NCI-H2029 (cell line): Measurements from ENCODE around the gene SNX25.
"Not testable (repeated sequence)": the region's sequence is repeated elsewhere in the genome, so short reads cannot be mapped to it uniquely, and the experiment has no call there.

Experiments used
- DNase-seq: peaks from one replicate; lab custom pipeline; 2025; lab: John Stamatoyannopoulos, UW

SNX25 gene

DNA sequence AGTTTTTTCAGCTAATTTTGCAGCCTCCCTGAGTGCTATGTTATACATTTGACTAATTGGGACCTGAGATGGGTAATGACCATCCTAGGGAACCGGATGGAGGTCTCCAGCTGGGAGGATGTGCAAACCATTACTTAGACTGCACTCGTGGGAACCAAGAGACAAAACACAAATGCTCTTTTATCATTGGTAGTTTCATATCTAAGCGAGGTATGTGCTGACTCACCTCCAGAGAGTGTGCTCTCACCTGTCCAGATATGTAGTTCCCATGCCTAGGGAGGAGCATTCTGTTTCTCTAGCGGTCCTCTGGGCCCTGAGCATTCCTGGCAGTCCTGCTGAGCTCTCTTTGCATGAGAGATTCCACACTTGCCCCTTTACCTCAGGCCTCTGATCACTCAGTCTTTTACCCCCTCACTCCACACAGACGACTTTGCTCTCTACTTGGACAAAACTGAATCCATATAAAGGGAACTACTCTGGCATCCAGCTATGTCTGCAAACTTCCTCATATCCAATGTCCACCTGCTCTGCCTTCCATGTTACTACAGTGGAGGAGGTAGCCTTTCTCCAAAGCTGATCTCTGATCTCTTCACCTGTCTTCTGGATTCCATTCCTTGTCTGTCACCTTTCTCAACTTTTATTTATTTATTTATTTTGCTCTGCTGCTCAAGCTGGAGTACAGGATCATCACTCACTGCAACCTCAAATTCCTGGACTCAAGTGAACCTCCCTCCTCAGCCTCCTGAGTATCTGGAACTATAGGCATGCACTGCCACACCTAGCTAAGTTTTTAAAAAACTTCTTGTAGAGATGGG is 97.9 kb downstream of the SNX25 start:
- no peak for DNase-seq

DNA sequence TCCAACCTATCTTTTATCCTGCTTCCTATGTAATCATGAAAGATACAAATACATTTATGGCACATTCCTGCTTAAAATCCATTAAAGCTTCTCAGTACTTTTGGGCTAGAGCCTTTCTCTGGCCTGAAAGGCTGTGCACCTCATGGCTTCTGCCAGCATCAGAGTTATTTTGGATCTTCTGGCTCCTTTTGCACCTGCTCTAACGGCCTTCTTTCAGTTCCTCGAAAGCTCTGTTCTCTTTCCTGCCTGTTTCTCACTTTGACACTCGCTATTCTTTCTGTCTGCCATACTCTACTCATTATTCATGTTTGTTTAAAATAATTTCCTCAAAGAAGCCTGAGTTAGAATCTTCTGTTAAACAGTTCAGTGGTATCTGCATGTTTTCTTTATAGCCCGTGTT is 100.4 kb downstream of the SNX25 start:
- DNase-seq, result no peak

DNA sequence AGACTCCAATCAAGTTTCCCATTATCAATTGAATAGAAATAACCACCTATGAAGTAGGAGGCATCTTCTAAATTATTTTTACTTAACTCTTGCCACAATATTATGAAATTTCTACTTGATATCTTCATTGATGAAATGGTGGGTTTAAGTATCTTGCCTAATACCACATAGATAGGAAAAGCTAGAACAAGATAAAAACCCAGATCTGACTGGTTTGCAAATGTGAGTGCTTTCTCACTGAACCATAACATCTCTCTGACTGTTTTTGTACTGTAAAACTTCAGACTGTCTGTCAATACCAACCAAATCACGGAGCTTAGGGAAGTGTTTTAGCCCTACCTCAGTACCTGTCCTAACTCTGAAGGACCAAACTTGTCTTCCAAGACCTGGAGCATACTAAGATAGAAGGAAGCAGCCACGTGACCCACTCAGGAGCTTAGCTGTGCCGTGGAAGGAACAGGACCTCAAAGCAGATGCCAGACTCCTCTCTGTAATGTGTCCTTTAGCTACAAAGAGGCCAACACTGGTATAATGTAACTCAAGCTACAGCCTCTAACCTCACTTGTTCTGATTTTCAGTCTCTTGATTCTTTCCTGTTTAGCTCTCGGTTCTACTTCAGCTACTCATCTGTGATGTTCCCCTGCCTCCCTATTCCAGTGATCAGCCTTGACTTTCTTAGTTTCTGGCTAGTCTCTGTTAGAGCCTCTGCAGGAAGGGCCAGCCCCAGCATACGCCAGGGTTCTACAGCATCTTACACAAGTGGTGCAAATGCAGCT is 101.9 kb downstream of the SNX25 start:
- no peak for DNase-seq

DNA sequence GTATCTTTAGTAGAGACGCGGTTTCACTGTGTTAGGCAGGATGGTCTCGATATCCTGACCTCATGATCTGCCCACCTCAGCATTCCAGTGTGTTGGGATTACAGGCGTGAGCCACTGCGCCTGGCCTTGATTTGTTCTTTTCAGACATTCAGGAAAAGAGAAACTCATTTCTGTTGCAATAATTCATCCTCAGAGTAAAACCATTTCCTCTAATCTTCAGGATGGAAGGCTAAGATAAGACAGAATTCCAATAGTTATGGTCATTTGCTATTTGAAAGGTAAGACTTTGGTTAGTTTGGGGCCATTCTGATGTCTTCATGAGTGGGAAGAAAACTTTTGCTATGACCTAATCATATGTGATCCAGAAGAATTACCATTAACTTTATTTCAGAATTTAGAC is 103.3 kb downstream of the SNX25 start:
- no peak for DNase-seq

DNA sequence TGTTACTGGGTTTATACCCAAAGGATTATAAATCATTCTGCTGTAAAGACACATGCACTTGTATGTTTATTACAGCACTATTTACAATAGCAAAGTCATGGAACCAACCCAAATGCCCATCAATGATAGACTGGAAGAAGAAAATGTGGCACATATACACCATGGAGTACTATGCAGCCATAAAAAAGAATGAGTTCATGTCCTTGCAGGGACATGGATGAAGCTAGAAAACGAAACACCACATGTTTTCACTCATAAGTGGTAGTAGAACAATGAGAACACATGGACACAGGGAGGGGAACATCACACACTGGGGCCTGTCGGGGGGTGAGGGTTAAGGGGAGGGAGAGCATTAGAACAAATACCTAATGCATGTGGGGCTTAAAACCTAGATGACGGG is 108.1 kb downstream of the SNX25 start:
- not testable (repeated sequence) for DNase-seq

DNA sequence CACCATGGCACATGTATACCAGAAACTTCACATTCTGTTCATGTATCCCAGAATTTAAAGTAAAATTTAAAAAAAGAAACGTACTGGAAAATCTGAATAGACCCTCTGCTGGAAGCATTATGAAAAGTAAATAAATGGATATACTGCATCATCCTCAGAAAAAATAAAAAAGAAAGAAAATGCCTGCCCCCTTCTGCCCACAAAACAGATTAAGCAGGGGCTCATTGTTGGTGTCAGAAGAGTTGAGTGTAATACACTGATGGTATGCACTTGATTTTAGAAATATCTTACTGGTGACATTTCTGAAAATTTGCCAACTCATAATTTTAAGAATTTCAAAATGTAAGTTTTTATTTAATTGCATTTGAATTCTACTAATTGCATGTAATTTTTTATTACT is 108.5 kb downstream of the SNX25 start:
- no peak for DNase-seq

DNA sequence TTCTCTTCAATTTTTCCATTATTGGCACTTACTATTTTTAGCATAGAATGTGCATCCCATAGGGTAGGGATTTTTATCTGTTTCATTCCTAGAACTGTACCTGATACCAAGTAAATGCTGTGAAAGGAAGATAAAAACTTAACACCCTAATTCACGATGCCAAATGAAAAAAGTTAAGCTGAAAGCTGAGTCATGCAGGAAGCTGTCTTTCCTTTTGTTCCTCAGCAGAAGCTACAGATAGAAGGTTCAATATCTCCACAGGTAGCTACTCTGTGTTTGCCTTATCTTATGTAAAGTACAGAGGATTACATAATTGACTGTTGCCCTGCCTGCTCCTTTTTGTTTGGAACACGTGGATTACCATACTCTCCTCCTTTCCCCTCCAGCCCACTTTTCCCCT is 109.3 kb downstream of the SNX25 start:
- no peak for DNase-seq

DNA sequence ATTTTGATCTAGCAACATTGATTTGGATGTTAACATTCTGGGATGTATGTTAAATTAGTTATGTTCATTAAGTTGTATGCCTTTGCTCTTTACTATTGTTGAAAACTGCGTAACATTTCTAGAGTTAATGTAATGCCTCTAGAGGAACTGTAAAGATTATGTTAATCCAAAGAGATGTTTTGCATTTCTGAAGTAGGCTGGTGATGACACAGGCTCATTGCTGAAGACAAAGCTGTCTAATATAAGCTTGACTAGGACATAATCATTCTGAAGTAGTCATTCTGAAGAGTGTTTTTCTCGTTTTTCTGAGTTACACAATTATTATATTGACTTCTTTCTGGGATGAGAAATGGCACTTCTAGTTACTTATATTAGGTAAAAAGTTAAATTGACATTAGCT is 113.4 kb downstream of the SNX25 start:
- DNase-seq, result no peak

DNA sequence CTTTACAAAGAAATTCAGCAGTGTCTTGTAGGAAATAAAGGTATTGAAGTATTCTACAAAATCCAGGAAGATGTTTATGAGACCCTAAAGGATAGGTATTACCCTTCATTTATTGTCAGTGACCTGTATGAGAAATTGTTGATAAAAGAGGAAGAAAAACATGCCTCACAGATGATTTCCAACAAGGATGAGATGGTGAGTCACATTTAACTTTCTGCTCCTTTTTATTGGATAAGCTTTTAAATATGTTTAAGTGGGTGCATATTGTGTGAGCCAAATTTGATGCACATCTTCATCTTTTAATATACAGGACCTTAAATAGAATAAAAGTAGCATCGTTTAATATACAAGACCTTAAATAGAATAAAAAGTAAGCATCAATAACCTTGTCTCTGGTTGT is 114.2 kb downstream of the SNX25 start:
- DNase-seq, result no peak

DNA sequence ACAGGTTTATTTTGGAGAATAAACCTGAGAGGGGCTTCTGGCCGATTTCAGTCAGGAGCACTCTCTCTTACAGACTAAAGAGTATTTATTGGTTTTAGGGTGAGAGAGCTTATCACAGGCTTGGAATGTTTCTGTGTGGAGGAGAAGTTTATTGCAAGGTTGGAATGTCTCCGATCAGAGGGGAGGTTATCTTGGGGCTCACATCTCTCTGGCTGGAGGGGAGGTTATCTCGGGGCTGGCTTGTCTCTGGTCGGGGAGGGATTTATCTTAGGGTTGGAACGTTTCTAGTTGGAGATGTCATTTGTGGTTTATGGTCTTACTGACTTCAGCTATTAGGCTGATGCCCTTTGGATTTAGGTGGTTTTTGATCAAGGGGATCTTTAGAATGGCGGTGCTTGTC is 115.0 kb downstream of the SNX25 start:
- DNase-seq, result not testable (repeated sequence)

DNA sequence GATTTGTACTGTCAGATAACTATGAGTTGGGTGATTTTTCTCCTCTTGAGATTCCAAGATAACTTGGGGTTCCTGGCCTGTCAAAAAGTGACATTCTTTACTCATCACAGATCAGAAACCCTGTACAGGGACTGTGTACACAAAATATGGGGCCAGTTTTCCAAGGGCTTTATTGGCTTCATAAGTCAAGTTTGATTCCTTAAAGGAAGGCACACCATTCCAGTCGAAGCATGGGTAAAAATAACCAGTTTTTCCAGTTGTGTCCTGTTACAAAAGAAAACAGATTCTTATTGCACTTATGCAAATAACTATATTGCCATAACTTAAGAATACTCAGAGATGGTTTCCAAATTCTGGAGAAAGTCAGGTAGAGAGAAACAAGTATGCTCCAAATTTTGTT is 116.3 kb downstream of the SNX25 start:
- DNase-seq, result not testable (repeated sequence)

DNA sequence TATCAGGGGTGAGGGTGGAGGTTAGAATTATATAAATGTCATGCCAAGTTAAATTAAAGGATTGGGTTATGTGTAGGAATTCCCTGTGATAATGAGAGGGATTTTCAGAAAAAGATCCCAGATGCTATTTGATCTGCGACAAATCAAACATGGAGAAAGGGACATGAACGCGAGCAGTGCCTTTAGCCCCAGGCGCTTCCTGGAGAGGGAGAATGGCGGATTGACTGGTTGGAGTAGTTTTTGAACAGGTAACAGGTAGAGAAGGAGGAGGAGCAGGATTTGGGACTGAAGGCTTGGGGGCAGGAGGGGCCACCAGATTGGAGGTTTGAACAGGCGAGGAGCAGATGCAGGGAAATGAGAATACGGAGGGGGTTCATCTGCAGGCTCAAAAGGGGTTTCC is 119.2 kb downstream of the SNX25 start:
- no peak for DNase-seq

DNA sequence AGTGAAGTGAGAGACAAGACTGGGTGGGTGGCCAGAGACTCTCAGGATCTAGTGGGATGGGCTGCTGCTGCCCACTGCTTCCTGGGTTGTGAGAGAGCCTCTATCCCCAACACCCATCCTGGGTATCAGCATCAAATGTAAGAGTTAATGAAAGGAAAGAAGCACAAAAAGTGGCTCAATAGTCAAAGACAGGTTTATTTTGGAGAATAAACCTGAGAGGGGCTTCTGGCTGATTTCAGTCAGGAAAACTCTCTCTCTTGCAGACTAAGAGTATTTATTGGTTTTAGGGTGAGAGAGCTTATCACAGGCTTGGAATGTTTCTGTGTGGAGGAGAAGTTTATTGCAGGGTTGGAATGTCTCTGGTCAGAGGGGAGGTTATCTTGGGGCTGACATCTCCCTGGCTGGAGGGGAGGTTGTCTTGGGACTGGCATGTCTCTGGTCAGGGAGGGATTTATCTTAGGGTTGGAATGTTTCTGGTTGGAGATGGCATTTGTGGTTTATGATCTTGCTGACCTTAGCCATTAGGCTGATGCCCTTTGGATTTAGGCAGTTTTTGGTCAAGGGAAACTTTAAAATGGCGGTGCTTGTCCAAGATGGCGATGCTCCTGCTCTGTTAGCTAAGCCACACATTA is 120.6 kb downstream of the SNX25 start:
- not testable (repeated sequence) for DNase-seq

DNA sequence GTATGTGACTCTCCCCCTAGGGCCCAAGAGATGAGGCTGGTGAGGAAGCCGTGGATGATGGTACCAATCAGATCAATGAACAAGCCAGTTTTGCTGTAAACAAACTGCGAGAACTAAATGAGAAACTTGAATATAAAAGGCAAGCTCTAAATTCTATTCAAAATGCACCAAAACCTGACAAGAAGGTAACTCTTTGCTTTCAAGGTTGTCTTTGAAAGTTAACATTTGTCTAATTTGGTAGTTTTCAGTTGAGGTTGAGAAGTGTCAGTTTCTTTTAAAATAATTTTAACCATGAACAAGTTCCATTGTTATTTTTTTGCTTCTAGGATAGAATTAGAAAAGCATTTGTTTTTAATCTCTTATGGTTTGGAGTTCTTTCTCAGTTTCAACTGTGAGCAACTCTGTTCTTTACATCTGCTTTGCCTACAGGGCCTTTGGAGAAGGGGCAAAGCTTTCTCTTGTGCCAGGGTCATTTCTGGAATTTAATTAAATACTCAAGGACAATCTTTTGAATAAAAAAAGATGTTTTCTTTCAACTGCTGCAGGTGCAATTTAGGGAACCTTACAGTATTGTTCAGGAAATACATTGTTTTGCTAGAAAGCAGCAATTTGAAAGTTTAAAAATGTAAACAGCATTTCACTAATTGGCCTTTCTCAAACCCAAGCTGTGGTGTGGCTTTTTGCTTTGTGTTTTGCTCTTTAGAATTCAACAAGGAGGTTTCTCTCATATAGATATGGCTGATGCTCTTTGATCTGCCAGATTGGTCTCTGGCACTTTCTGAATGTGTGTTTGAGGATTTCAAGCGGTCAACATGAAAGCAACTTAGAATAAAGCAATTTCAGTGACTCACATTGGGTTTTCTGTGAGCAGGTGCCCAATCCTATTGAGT is 123.4 kb downstream of the SNX25 start:
- DNase-seq, result no peak

DNA sequence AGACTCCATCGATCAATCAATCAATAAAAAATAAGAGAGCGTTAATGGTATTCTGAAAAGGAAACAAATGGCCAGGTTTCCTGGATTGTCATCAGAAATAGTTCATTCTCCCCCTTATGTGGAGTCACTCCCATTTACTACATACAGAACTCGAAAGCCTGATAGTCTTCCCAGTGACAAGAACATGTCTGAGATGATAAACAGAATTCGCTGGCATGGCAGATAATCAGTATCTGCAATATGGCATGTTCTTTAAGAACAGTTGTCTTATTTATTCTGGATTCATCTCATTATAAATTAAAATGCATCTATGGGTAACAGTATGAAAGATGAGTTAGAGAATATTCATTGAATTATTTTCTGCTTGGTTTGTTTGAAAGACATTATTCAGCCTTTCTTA is 124.9 kb downstream of the SNX25 start:
- no peak for DNase-seq

DNA sequence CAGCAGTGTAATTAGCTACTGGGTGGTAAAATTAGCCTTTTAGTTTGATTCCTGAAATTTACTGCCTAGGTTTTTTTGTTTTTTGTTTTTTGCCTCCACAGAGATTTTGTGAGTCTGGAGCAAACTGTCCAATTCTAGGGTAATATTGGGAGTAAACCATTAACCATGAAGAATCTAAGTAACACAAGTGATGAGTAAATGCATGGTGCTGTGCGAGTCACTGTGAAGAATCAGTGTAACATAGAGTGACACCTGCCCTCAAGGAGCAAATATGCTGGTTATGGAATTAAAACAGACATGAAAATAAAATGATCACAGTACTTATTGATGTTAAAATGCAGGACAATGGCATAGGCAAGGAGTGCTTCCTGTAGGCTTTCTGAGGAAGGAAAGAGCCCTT is 126.2 kb downstream of the SNX25 start:
- no peak for DNase-seq

DNA sequence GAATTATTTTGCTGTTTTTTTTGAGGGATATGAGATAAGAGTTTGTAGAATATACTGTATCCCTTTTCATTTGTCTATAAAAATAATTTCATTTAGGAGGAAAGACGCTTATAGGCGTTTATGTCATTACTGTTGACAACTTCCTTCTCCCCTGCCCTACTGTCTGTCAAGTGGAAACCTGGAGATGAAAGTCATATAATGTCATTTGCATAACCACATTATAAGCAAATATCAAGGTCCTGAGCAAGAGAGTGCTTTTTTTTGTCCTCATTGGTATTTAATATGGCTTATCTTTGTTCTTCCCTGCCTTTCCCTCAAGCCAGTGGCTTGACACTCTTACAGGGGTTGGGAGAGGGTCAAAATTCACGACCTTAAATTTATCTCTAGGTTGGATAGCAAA is 130.5 kb downstream of the SNX25 start:
- no peak for DNase-seq

DNA sequence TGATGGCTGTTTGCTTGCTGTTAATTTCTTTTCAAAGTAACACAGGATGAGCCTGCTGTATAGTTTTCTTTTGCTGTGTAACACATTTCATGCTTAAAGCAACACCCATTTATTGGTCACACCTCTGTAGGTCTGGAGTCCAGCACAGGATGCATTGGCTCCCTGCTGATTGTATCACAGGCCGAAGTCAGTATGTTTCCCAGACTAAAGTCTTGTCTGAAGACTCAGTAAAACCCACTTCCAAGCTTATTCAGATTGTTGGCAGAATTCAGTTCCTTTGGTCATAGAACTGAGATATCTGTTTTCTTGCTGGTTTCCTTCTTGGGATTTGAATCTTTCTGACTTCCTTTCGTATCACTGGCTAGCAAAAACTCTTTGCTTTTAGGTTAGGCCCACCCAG is 132.0 kb downstream of the SNX25 start:
- DNase-seq, result no peak

DNA sequence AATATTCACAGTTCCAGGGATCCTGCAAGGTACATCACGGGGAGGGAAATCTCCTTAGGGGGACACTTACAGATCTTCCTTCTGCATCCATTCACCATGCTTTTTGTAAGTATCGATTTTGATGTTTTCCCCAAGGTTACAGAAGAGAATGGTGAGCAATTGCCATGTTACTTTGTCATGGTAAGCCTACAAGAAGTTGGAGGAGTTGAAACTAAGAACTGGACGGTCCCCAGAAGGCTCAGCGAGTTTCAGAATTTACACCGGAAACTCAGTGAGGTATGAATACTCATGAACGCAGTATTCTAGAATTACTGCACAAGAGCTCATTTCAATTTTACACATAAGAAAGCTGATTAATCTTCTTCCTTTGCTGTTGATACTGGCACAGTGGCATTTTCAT is 132.4 kb downstream of the SNX25 start:
- no peak for DNase-seq

DNA sequence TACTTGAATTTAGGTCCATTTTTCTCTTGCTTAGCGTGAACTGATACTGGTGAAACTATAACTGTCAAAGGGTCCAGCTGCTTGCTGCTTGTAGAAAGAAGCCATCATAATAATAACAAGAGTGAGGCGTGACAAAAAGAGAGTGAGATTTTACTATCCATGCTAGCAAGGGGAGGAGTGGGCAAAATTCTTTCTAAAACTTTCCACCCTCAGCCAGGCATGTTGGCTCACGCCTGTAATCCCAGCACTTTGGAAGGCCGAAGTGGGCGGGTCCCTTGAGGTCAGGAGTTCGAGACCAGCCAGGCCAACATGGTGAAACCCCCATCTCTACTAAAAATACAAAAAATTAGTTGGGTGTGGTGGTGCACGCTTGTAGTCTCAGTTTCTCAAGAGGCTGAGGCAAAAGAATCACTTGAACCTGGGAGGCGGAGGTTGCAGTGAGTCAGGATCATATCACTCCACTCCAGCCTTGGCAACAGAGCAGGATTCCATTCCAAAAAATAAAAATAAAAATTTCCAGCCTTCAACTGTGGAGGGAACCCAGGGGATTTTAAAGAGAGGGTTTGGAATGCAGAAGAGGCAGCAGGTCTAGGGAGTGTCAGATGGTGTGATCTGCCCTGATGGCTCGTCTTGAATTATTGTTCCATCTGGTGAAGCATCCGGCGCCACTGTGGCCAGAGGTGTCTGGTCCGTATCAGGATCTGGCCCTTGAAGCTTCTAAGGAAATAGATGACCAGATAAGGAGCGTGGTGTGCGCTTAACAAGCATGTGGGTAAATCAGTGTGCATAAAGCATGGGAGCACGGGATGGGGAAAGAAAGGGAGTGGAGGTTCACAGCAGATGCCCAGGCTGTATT is 134.6 kb downstream of the SNX25 start:
- DNase-seq, result no peak
